Activated naive CD8-positive, alpha-beta T cell treated with anti-CD3 and anti-CD28 coated beads for 36 hours (primary cell): ENCODE data around the gene GJB1. TPM values are rescaled to one million over a fixed set of nuclear protein-coding genes. Genes with fewer than 3 reads are reported as not detected.
A peak's percentile ranks its signal among the peaks of the same experiment; 100 is the strongest.

Source experiments
- DNase-seq: peaks from one replicate; pipeline ENCODE4 v3.0.0; 2021
- H3K27ac Mint-ChIP-seq: one replicate; pipeline ENCODE4 v1.8.0; 2022; ENCODE audit warnings: mild to moderate bottlenecking, moderate library complexity, mixed read lengths
- H3K27me3 Mint-ChIP-seq: one replicate; pipeline ENCODE4 v1.8.0; 2022; ENCODE audit warnings: mild to moderate bottlenecking, mixed read lengths
- H3K36me3 Mint-ChIP-seq: one replicate; pipeline ENCODE4 v1.8.0; 2021; ENCODE audit warnings: mild to moderate bottlenecking, mixed read lengths
- H3K4me1 Mint-ChIP-seq: one replicate; pipeline ENCODE4 v1.8.0; 2021; ENCODE audit warnings: mixed read lengths
- H3K4me3 Mint-ChIP-seq: one replicate; pipeline ENCODE4 v1.8.0; 2022; ENCODE audit warnings: mild to moderate bottlenecking, moderate library complexity, mixed read lengths
- H3K9me3 Mint-ChIP-seq: one replicate; pipeline ENCODE4 v1.8.0; 2022; ENCODE audit warnings: mixed read lengths
- total RNA-seq, 2 experiments: library from RNA; stranded (reverse); gene quantifications; one replicate each; pipeline ENCODE4 v1.2.3, GENCODE V29; 2021

Gene GJB1
- total RNA-seq, 2 experiments from 2014 or later: not detected

DNA sequence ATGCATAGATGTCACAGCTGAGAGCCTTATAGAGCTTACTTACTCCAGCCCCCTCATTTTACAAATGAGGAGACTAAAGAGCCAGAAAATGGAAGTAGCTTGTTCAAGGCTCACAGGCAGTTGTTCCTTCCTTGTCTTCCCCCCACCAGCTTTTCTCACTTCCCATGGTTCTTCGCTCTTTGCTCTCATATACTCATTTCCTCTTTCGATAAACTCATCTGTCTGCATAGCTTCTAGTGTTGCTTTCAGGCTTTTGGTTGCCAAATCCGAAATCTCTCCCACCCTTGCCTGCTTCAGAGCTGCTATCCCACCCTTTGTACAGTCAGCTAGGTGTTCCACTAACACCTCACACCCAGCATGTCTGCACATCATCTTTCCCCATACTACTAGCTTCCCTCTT is 25.0 kb upstream of the GJB1 start:
- Mint-ChIP-seq H3K9me3 (no peaks in the 10 kb centered on the region), H3K4me1 (peaks cover 15% of the 10 kb centered on the region), H3K27me3 (no peaks in the 10 kb centered on the region), H3K36me3 (peaks cover 9% of the 10 kb centered on the region), H3K27ac (peak overlapping the region; percentile 95), H3K4me3 (peak overlapping the region; percentile 93)
- DNase-seq: no peak

DNA sequence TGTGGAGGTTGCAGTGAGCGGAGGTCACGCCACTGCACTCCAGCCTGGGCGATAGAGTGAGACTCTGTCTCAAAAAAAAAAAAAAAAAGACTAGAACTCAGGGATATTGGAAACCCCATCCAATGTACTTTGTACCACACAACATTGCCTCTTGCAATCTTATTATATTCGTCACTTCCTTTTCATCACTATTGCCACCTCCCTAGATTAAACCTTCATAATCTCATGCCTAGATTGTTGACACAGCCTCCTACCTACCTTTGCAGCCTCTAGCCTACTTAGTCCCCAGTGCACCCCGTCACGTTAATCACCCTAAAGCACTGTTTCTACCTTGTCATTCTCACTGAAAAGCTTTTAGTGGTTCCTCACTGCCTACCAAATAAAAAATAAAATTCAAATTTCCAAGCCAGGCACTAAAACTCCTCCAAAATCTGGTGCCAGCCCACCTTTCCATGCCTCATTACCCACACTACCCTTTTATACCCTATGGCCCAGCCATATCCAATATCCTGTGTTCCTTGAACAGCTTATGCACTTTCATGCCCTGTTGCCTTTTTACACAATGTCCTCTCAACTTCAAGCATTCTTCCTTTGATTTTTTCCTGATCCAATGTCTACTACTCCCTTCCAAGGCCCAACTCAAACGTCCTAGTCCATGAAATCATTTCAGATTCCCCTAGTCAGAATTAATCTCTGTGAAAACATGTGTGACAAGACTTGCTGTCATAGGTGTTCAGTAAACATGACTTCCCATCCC is 23.6 kb upstream of the GJB1 start:
- DNase-seq: no peak
- Mint-ChIP-seq H3K36me3 (peaks cover 9% of the 10 kb centered on the region), H3K9me3 (no peaks in the 10 kb centered on the region), H3K27me3 (no peaks in the 10 kb centered on the region), H3K4me3 (no peak overlapping the region), H3K27ac (no peak overlapping the region), H3K4me1 (peaks cover 15% of the 10 kb centered on the region)

DNA sequence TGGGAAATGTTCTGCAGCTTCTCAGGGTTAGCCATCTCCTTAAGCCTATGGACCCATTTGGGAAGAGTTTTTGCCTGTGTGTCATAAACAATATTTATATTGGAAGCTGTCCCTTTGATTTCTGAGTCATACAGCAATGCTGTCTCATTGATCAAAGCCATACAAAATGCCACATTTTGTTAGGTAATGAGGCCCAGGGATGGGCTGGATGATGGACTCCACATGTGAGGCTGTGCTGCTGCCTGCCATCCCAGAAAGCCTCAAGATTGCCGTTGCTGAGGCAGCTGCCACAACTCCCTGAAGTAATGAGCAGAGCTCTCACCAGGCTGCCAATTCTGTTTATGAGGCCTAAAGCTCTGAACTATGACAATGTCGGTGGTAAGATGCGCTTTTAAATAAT is 12.2 kb upstream of the GJB1 start:
- H3K4me1 Mint-ChIP-seq: no peaks in the 10 kb centered on the region
- no peak overlapping the region for H3K4me3 Mint-ChIP-seq
- H3K36me3 Mint-ChIP-seq: no peaks in the 10 kb centered on the region
- H3K9me3 Mint-ChIP-seq: no peaks in the 10 kb centered on the region
- no peak overlapping the region for H3K27ac Mint-ChIP-seq
- H3K27me3 Mint-ChIP-seq: no peaks in the 10 kb centered on the region
- DNase-seq: no peak

DNA sequence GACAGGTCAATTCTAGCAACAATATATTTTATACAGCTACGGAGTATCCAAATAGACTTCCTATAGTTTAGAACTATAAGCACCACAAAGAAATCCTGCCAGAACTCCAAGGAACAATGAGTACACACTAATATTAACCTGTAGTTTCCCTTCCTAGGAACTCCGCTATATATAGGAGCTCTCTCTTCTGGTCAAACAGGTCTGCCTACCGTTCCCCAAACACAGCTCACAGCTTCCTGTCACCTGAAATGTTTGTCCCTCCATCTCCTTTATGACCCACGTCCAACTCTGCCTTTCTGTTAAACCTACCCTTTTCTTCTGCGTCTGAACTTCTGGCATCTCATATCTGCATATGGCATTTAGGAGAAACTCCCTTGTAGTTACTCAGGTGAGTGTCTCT is 10.5 kb upstream of the GJB1 start:
- H3K36me3 Mint-ChIP-seq: no peaks in the 10 kb centered on the region
- H3K4me3 Mint-ChIP-seq: no peak overlapping the region
- peaks cover 3% of the 10 kb centered on the region for H3K4me1 Mint-ChIP-seq
- no peaks in the 10 kb centered on the region for H3K9me3 Mint-ChIP-seq
- DNase-seq: no peak
- H3K27me3 Mint-ChIP-seq: no peaks in the 10 kb centered on the region
- H3K27ac Mint-ChIP-seq: no peak overlapping the region

DNA sequence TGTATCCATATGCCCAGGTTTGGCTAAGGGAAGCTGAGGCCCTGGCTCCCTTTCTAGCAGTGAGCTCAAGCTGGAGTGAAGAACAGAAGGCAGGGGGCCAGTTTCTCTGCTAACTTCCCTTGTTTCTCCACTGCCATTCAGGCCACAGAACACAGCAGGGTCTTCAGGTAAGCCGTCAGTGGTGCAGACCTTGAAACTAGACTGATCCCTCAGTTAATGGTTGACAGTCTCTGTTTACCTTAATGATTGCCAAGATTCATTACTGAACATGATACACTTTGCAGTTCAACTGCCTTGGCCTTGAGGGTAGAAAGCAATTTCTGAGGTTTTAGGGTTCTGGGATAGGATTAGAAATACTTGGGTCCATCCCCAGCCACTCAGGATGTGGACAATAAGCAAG is 8.9 kb upstream of the GJB1 start:
- Mint-ChIP-seq H3K4me1 (peaks cover 3% of the 10 kb centered on the region), H3K4me3 (no peak overlapping the region), H3K9me3 (no peaks in the 10 kb centered on the region), H3K27ac (no peak overlapping the region), H3K36me3 (no peaks in the 10 kb centered on the region), H3K27me3 (no peaks in the 10 kb centered on the region)
- no peak for DNase-seq

DNA sequence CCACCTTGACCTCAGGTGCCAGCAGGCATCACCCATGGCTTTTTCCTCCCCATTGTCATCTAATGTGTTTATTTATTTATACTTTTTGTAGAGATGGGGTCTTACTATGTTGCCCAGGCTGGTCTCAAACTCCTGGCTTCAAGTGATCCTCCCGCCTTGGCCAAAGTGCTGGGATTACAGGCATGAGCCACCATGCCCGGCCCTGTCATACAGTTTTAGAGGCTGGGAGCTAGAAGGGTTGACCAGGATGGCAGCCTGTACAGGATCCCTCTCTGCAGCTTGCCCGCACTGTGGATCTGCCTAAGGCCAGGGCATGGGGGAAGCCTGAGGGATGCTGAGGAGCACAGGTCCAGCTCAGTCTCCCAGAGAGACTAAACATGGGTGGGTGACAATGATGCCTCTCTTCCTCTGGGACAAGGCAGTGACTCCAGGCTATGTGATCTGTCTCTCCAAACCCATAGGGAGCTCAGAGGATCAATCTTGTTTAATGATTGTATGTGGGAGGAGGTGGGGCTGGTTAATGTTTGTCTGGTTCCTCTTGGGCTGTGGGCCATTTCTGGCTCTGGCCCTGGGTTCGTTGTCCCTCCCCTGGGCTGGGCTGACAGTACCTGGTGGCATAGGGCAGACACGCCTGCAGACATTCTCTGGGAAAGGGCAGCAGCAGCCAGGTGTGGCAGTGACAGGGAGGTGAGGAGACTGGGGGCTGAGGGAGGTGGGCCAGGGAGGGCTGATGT is 8.3 kb upstream of the GJB1 start:
- H3K4me3 Mint-ChIP-seq: no peak overlapping the region
- H3K27ac Mint-ChIP-seq: no peak overlapping the region
- H3K4me1 Mint-ChIP-seq: peaks cover 3% of the 10 kb centered on the region
- H3K9me3 Mint-ChIP-seq: no peaks in the 10 kb centered on the region
- no peaks in the 10 kb centered on the region for H3K36me3 Mint-ChIP-seq
- no peaks in the 10 kb centered on the region for H3K27me3 Mint-ChIP-seq
- no peak for DNase-seq

DNA sequence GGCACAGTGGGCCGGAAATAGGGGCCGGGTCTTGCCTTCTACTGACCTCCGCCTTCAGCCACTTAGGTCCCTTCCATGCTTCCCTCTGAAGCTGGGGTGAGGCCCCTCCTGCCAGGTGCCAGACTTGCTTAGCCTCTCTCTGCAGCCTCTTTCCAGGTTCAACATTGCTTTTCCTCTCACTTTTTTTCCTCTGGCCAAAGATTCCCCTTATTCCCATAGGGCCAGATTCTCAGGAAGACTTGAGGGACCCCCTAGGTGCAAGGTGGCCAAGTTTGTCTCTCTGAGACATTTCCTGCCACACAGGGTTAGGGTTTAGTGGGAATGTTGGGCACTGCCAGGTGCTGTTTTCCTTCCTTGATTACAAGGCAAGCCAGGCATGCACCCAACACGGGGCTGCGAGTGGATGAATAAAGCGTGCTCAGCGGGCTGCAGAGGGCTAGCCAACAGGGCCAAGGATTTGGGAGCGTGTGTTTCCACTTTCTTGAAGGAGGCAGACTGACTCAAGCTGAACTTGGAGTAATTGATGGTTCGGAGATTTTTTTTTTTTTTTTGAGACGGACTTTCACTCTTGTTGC is 7.6 kb upstream of the GJB1 start:
- Mint-ChIP-seq H3K9me3 (no peaks in the 10 kb centered on the region), H3K4me3 (no peak overlapping the region), H3K4me1 (peaks cover 3% of the 10 kb centered on the region), H3K27me3 (no peaks in the 10 kb centered on the region), H3K27ac (no peak overlapping the region), H3K36me3 (no peaks in the 10 kb centered on the region)
- no peak for DNase-seq

DNA sequence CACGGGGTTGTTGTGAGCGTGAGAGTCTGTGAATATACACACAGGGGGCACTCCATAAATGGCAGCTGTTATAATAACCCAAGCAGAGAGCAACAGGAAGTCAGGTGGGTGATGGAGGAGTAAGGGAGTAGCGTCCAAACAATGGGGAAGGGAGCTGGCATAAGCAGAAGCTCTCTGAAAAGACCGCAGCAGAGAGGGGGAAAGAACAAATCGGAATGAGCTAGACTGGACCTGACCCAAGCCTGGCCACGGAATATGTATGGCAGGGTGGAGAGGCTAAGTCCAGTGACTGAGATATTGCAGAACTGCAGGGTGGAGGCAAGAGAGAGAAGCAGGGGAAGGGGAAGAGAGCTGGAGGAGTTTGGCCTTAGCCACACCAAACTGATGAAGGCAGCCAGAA is 6.5 kb upstream of the GJB1 start:
- H3K27me3 Mint-ChIP-seq: no peaks in the 10 kb centered on the region
- no peak for DNase-seq
- H3K4me3 Mint-ChIP-seq: no peak overlapping the region
- no peak overlapping the region for H3K27ac Mint-ChIP-seq
- H3K4me1 Mint-ChIP-seq: peaks cover 3% of the 10 kb centered on the region
- H3K36me3 Mint-ChIP-seq: no peaks in the 10 kb centered on the region
- H3K9me3 Mint-ChIP-seq: no peaks in the 10 kb centered on the region

DNA sequence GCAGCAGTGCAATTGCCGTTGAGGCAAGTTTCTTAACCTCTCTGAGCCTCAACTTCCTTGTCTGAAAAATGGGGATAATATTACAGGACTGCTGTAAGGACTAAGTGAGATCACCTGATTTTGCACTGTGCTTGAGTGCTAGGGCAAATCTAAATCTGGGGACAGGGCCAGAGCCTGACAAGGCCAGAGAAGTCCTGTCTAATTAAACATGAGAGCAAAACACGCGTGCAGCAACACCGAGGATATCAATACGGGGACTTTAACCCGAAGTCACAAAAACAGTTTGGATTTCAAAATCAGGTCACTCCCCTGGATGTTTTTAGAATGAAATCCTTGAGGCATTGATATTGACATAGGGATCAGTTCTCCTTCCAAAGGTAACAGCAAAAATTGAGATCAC is 5.7 kb upstream of the GJB1 start:
- H3K4me1 Mint-ChIP-seq: peaks cover 3% of the 10 kb centered on the region
- no peak overlapping the region for H3K27ac Mint-ChIP-seq
- no peaks in the 10 kb centered on the region for H3K36me3 Mint-ChIP-seq
- H3K27me3 Mint-ChIP-seq: no peaks in the 10 kb centered on the region
- no peaks in the 10 kb centered on the region for H3K9me3 Mint-ChIP-seq
- no peak for DNase-seq
- no peak overlapping the region for H3K4me3 Mint-ChIP-seq

DNA sequence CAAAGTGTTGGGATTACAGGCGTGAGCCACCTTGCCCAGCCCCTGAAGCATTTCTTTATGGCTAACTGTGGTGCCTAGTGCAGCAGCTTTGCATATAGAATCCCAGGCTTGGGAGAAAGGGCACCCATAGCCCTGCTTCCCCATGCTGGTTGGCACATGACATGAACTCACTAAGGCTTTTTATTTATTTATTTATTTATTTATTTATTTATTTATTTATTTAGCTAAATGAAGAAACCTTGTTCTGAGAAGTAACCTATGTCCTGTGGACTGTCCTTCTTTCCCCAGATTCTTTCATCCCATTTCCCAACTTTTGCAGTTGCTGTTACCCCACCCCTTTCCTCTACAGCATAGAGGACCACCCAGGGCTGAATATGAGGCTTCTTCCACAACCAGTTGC is 1.9 kb upstream of the GJB1 start:
- no peaks in the 10 kb centered on the region for H3K36me3 Mint-ChIP-seq
- no peak overlapping the region for H3K4me3 Mint-ChIP-seq
- H3K9me3 Mint-ChIP-seq: no peaks in the 10 kb centered on the region
- peaks cover 4% of the 10 kb centered on the region for H3K27me3 Mint-ChIP-seq
- peaks cover 3% of the 10 kb centered on the region for H3K4me1 Mint-ChIP-seq
- H3K27ac Mint-ChIP-seq: no peak overlapping the region
- DNase-seq: no peak

DNA sequence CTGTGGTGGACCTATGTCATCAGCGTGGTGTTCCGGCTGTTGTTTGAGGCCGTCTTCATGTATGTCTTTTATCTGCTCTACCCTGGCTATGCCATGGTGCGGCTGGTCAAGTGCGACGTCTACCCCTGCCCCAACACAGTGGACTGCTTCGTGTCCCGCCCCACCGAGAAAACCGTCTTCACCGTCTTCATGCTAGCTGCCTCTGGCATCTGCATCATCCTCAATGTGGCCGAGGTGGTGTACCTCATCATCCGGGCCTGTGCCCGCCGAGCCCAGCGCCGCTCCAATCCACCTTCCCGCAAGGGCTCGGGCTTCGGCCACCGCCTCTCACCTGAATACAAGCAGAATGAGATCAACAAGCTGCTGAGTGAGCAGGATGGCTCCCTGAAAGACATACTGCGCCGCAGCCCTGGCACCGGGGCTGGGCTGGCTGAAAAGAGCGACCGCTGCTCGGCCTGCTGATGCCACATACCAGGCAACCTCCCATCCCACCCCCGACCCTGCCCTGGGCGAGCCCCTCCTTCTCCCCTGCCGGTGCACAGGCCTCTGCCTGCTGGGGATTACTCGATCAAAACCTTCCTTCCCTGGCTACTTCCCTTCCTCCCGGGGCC is 1.2 kb downstream of the GJB1 start:
- H3K4me3 Mint-ChIP-seq: no peak overlapping the region
- DNase-seq: no peak
- H3K9me3 Mint-ChIP-seq: no peaks in the 10 kb centered on the region
- H3K27ac Mint-ChIP-seq: no peak overlapping the region
- H3K27me3 Mint-ChIP-seq: peaks cover 4% of the 10 kb centered on the region
- H3K36me3 Mint-ChIP-seq: no peaks in the 10 kb centered on the region
- H3K4me1 Mint-ChIP-seq: no peaks in the 10 kb centered on the region

DNA sequence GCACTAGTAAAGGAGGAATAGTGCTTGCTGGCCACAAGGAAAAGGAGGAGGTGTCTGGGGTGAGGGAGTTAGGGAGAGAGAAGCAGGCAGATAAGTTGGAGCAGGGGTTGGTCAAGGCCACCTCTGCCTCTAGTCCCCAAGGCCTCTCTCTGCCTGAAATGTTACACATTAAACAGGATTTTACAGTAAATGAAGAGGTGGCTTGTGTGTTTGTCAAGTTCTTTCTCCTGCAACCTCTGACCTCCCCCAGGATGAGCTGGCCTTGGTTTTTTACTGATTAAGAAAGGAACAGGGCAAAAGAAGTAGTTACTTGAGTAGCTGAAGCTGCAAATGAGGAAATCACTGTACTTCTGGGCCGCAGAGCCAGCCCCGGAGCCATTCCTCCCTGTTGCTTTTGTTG is 2.0 kb downstream of the GJB1 start:
- Mint-ChIP-seq H3K9me3 (no peaks in the 10 kb centered on the region), H3K27ac (no peak overlapping the region), H3K4me3 (no peak overlapping the region), H3K36me3 (no peaks in the 10 kb centered on the region), H3K4me1 (no peaks in the 10 kb centered on the region), H3K27me3 (peaks cover 4% of the 10 kb centered on the region)
- DNase-seq: no peak

DNA sequence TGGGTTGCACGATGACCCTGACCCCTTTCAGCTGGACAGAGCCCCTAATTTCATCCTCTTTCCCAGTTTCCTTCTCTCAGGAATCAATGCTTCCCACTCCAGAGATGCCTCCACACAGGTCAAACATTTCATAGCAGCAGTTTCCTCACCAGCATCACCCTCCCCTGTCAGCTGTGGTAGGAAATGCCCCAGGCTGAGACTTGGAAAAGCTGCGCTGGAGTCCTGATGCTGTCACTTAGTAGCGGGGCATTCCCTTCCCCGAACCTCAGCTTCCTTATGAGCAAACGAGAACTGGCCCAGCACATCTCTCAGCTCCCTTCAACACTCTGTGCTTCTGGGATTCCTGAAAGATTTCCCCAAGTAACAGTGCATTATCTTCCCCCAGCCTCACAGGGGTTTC is 2.7 kb downstream of the GJB1 start:
- no peak for DNase-seq

DNA sequence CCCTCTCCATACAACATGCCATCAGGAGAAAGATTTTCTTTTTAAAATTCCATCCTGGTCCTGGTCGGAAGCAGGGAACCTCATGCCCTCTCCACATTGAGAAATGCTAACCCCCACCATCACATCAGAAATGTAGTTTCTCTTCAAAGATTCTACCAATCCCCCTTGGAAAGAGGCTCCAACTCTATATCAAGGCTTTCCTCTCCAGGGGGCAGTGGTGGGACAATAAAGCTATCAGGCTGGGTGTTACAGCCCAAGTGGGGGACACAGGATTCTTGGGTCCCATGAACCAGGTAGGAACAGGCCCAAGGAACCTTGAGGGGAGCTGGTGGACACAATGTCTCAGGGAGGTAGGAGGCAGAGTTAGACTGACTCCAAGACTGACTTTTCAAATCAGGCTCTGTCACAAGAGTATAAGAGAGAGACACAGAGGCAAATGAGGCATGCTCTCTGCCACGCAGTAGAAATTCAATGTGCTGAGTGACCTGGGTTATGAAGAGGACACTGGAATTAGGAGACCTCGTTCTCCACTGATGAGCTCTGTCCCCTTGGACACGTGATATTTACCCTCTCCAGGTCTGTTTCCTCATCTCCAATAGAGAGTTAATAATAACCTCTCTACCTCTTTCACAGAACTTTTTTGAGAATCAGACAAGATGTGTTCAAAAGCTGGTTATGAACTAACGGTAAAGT is 4.5 kb downstream of the GJB1 start:
- H3K9me3 Mint-ChIP-seq: no peaks in the 10 kb centered on the region
- H3K27me3 Mint-ChIP-seq: peaks cover 4% of the 10 kb centered on the region
- no peak for DNase-seq
- H3K4me3 Mint-ChIP-seq: no peak overlapping the region
- H3K4me1 Mint-ChIP-seq: no peaks in the 10 kb centered on the region
- H3K36me3 Mint-ChIP-seq: no peaks in the 10 kb centered on the region
- no peak overlapping the region for H3K27ac Mint-ChIP-seq

More for the DNA sequence above, 2.7 kb downstream of the GJB1 start:
- no peak overlapping the region for H3K4me3 Mint-ChIP-seq
- H3K36me3 Mint-ChIP-seq: no peaks in the 10 kb centered on the region
- no peaks in the 10 kb centered on the region for H3K9me3 Mint-ChIP-seq
- no peaks in the 10 kb centered on the region for H3K4me1 Mint-ChIP-seq
- no peak overlapping the region for H3K27ac Mint-ChIP-seq
- peaks cover 4% of the 10 kb centered on the region for H3K27me3 Mint-ChIP-seq

DNA sequence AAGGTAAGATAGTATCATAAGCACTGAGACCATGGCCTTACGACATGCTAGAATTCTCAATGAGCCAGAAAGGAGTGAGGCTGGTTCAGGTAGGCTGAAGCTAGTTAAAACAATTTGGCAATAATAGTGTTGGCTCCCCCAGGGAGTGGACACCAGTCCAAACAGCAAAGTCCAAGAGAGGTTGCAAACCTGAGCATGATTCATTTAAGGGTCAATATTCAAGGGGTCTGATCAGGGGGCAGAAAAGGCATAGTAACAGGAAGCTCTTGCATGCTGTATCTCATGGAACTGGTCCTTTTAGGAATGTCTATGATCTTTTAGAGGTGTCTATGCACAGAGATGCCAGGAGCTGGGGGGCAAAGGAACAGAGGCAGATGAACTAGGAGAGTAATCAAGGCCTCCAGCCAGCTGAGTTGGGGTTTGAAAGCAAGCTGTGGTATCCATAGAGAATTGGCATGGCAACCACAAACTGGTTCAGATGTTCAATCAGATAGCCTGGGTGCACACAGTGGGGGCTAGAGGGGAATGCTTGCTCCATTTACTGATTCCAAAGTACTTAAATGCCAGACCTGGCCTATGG is 5.1 kb downstream of the GJB1 start:
- H3K27ac Mint-ChIP-seq: no peak overlapping the region
- no peak overlapping the region for H3K4me3 Mint-ChIP-seq
- no peaks in the 10 kb centered on the region for H3K9me3 Mint-ChIP-seq
- peaks cover 4% of the 10 kb centered on the region for H3K27me3 Mint-ChIP-seq
- no peaks in the 10 kb centered on the region for H3K4me1 Mint-ChIP-seq
- H3K36me3 Mint-ChIP-seq: no peaks in the 10 kb centered on the region
- no peak for DNase-seq
